NCI-H526 (cell line): ENCODE measurements around the gene ZBTB44.

Experiments
- DNase-seq, 2 experiments: peaks; one replicate each; lab custom pipeline; 2025; lab: John Stamatoyannopoulos, UW

The ZBTB44 gene

GRCh38 chr11:130215531-130216220 is 99.0 kb downstream of the ZBTB44 start:
- DNase-seq, result no peak

GRCh38 chr11:130214861-130215530 is 99.7 kb downstream of the ZBTB44 start:
- no peak for DNase-seq

GRCh38 chr11:130213979-130214281 is 100.8 kb downstream of the ZBTB44 start:
- no peak for DNase-seq

- DNase-seq, result peak; percentile 33 to 94
Observed at GRCh38 chr11:130213143-130213978, 101.4 kb downstream of the ZBTB44 start.

- DNase-seq, result peak in 1 of 2 experiments; percentile 45
Observed at GRCh38 chr11:130212431-130212961, 102.2 kb downstream of the ZBTB44 start.

- DNase-seq, result no peak
Observed at GRCh38 chr11:130211781-130212401, 102.8 kb downstream of the ZBTB44 start.

GRCh38 chr11:130211144-130211543 is 103.6 kb downstream of the ZBTB44 start:
- DNase-seq, result no peak

GRCh38 chr11:130209954-130210854 is 104.5 kb downstream of the ZBTB44 start:
- no peak for DNase-seq

GRCh38 chr11:130209128-130209932 is 105.4 kb downstream of the ZBTB44 start:
- DNase-seq, result no peak

GRCh38 chr11:130208241-130209127 is 106.2 kb downstream of the ZBTB44 start:
- DNase-seq, result no peak

GRCh38 chr11:130206141-130206540 is 108.6 kb downstream of the ZBTB44 start:
- no peak for DNase-seq

GRCh38 chr11:130204703-130205095 is 110.0 kb downstream of the ZBTB44 start:
- DNase-seq, result no peak

- DNase-seq, result no peak
Observed at GRCh38 chr11:130203766-130204702, 110.7 kb downstream of the ZBTB44 start.

- no peak for DNase-seq
Observed at GRCh38 chr11:130202818-130203689, 111.7 kb downstream of the ZBTB44 start.

GRCh38 chr11:130202009-130202817 is 112.5 kb downstream of the ZBTB44 start:
- no peak for DNase-seq

GRCh38 chr11:130201026-130201425 is 113.7 kb downstream of the ZBTB44 start:
- DNase-seq, result no peak
